Measurements from ENCODE around the gene AMPD2. TPM values are rescaled to one million over a fixed set of nuclear protein-coding genes. Genes with fewer than 3 reads are reported as not detected.
A peak's percentile ranks its signal among the peaks of the same experiment; 100 is the strongest.

Gene AMPD2
- 67.6 TPM for polyA plus RNA-seq (2013, experiment 1 of 2; ENCODE audit: insufficient read length)
- 76.0 TPM for polyA plus RNA-seq (2013, experiment 2 of 2; ENCODE audit: insufficient read length)

GRCh38 chr1:109619576-109620400 lies at the start of gene AMPD2, which contains the start of gene GNAT2:
AMPD2 (plus strand) TSS chr1:109619837; CDS start chr1:109621176, 1,339 bp downstream.
GNAT2 (minus strand) TSS chr1:109619616; CDS start chr1:109612870, 6,746 bp downstream.
- peak; percentile 85 for DNase-seq

GRCh38 chr1:109570414-109570813 lies 49.2 kb upstream of the AMPD2 start:
- DNase-seq: no peak

- DNase-seq: no peak
Observed at GRCh38 chr1:109573785-109574184, 45.9 kb upstream of the AMPD2 start.

GRCh38 chr1:109578947-109579443 lies 40.6 kb upstream of the AMPD2 start:
- no peak for DNase-seq

DNA sequence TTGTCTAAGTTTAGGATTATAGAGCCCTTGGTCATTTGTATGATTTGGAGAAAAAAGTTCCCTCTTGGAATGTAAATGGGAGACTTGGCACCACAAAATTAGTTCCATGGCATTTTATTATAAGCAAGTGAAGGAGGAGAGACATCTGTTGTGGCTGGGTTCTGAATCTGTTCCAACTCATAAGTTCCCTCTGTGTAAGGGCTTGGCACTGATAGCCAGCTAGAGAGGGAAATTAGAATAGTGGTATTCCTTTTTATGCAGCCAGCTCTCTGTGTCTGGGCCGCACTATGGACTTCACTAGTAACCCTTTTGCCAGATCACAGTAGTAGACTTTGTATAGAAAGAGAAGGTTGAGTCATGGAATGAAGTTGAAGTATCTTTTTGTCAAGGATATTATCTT lies 40.1 kb upstream of the AMPD2 start:
- DNase-seq: no peak

DNA sequence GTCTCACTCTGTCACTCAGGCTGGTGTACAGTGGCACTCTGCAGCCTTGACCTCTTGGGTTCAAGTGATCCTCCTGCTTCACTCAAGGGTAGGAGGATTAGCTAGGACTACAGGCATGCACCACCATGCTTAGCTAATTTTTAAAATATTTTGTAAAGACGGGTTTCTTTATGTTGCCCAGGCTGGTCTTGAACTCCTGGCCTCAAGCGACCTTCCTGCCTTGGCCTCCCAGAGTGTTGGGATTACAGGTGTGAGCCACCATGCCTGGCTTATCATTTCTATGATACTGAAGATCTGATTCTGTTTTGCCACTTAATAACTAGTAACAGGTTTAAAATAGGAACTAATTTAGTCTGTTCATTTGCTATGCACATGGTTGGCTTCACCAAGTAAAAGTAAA lies 37.6 kb upstream of the AMPD2 start:
- DNase-seq: no peak

GRCh38 chr1:109584766-109585165 lies 34.9 kb upstream of the AMPD2 start:
- DNase-seq: no peak

DNA sequence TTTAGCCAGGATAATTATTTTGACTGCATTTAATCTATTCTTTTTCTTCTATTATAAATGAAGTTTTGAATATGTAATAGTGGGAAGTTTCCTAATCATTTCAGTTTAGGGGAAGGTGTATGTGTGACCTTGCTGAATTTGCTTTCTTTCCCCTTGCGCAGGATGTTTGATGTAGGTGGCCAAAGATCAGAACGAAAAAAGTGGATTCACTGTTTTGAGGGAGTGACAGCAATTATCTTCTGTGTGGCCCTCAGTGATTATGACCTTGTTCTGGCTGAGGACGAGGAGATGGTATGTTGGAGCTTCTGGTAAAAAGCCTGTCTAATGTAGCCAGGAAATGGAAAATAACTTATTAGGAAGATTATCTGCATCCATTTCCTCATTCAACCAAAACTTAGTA lies 33.6 kb upstream of the AMPD2 start:
- no peak for DNase-seq

GRCh38 chr1:109589177-109589576 lies 30.5 kb upstream of the AMPD2 start:
- DNase-seq: no peak

- DNase-seq: no peak
Observed at GRCh38 chr1:109589679-109590078, 30.0 kb upstream of the AMPD2 start.

DNA sequence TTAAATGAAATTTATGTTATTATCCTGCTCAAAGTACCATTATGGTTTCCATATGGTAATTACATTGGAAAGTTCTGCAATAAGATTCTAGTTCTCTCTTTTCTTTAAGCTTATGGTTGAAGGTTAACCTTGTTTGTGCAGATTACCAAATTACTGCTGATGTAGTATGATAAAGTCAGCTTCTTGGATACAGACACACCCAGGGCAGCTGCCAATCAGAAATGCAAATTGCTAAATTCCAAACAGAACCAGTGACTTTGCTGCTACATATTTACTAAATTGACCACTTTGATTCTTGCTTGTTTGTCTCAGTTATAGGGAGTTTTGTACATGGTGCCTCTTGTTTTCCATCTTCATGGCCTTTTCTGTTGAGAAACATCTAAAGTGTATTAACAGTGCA lies 26.7 kb upstream of the AMPD2 start:
- no peak for DNase-seq

- DNase-seq: peak; percentile 78
Observed at GRCh38 chr1:109595531-109595930, 24.1 kb upstream of the AMPD2 start.

DNA sequence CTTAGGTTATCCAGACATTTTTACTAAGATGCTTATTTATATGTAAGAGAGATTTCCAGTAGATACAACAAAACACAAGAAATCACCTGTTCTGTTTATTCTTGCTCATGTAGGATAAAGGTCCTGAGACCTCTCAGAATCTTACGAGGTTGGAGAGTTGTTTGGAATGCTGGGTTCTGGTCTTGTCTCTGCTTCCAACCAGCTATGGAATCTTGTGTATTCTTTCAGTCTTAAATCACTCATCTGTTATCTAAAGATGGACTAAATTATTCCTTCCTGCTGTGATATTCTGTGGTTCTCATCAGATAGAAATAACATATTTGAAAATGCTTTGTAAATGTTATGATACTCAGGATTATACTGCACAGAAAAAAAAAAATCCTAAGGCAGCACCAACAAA lies 21.5 kb upstream of the AMPD2 start:
- DNase-seq: no peak

DNA sequence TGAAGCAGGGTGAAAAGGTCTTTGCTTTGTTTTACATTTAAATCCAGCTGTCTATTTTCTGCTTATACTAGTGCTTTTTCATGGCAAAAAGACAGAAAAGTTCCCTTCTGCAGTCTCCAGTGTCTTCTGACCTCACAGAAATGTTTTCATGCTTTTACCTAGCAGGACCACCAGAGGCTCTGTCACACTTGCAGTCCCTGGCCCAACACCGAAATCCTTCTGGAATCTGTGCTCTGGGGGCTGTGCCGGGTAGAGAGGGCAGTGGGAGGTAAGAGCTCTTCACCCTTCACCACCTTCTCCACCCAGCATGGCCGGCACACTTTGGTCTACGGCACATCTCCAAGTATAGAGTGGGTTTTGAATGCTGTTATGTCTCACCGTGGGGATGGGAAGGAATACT lies 21.0 kb upstream of the AMPD2 start:
- no peak for DNase-seq

DNA sequence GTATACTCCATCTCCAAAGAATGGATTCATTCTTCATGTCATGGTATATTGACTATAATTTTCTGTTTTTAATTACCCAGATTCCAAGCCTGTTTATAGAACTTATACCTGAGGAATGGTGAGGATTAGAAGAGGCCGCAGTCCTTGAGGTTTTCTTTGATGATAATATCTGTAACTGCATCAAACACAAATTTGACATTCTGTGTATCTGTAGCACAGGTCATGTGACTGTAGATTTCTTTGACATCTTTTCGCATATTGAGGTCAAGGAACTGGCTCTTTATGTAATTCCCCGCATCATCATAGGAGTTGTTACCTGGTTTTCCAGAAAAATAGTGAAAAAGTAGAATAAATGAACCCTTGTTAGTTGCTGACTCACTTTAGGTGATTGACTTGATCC lies 16.4 kb upstream of the AMPD2 start:
- DNase-seq: no peak

DNA sequence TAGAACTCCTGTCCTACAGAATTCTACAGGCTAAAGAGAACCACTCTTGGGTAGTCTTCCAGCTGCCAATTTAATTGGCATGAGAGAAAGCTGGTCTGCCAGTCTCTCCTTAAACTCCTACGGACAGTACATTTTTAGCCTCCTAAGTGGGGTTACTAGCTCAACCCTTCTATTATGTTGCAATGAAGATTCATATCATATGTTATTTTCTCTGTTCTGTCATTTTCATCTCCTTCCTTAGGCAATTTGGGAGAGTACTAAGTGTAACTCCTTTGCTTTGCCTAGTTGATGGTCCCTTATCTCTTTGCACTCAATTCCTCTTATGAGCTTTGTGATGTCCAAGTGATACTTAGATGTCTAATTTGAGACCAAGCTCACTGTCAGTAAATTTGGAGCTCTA lies 14.3 kb upstream of the AMPD2 start:
- DNase-seq: no peak

GRCh38 chr1:109609881-109610280 lies 9.8 kb upstream of the AMPD2 start:
- DNase-seq: no peak

DNA sequence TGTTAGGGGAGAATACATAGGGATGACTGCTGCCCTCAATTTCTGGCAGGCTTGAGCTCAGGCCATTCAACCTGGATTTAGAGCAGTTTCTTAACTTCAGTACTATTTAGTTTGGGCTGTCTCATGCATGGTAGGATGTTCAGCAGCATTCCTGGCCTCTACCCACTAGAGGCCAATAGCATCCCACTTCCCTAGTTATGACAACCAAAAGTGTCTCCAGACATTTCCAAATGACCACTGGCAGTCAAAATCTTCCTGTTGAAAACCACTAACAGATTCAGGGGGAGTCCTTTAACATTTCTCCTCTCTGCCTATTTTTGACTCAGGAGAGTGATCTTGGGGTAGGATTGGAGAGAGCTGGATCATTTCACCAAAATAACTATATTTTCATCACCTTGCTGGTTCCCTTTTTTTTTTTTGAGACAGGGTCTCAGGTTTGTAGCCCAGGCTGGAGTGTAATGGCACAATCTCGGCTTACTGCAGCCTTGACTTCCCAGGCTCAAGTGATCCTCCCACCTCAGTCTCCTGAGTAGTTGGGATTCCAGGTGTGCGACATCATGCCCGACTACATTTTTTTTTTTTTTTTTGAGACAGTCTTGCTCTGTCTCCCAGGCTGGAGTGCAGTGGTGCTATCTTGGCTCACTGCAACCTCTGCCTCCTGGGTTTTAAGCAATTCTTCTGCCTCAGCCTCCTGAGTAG lies 8.9 kb upstream of the AMPD2 start:
- DNase-seq: peak; percentile 61

GRCh38 chr1:109611308-109611990 lies 8.2 kb upstream of the AMPD2 start:
- DNase-seq: no peak

- DNase-seq: peak; percentile 33
Observed at GRCh38 chr1:109613361-109614147, 6.1 kb upstream of the AMPD2 start.

- no peak for DNase-seq
Observed at GRCh38 chr1:109615879-109616278, 3.8 kb upstream of the AMPD2 start.

DNA sequence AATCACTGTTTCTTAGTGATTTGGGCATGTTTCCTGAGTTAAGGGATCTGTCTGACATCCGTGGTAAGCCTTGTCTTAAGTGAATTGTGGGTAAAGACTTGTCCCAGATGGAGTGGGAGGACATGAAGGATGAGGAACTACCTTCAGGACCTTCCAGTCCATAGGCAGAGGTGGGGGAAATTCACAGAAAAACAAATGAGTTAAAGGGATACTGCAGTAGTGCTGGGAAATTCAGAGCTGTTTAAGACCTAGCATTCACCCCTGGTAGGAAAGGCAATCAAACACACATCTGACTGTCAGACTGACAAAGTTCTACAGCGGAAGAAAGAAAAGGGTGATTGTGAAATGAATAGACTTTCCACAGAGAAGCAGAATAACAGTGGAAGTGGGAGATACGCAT lies 3.2 kb upstream of the AMPD2 start:
- DNase-seq: no peak
